PC-9 (cell line): ENCODE measurements around the gene NASP. TPM values are rescaled to one million over a fixed set of nuclear protein-coding genes. Genes with fewer than 3 reads are reported as not detected.

Source experiments
- BruUV-seq: library from RNA; stranded (reverse); fragments of 400-500 nt; replicated peaks from 2 replicates; lab custom pipeline; 2021; lab: Mats Ljungman, UMichigan
- CTCF ChIA-PET: fragments of 300-600 bp; sonication (Branson Sonifier 250); formaldehyde crosslinking; loops from one replicate; lab custom pipeline; 2022; ENCODE audit warnings: antibody characterized with exemption; lab: Charles Lee
- POLR2A ChIA-PET: fragments of 300-600 bp; sonication (Branson Sonifier 250); formaldehyde crosslinking; loops from one replicate; lab custom pipeline; 2022; ENCODE audit warnings: antibody characterized with exemption; ENCODE audit not compliant: unreplicated experiment; lab: Charles Lee
- DNase-seq, 2 experiments: peaks; one replicate each; pipeline versions ENCODE4 v3.0.0 to v3.0.0-alpha.2; 2015 to 2022; ENCODE audit warnings: mixed read lengths in 1 of 2
- H2AFZ ChIP-seq: fragments of 200-600 bp; sonication (generic); 2 replicates; pipeline ENCODE4 v1.8.1; 2017; ENCODE audit warnings: antibody characterized with exemption
- H3F3A ChIP-seq: fragments of 200-600 bp; sonication (generic); 2 replicates; pipeline ENCODE4 v1.8.1; 2017; ENCODE audit warnings: antibody characterized with exemption, mild to moderate bottlenecking, low read depth; ENCODE audit not compliant: insufficient read depth
- H3K27ac ChIP-seq: fragments of 200-600 bp; sonication (generic); 2 replicates; pipeline ENCODE4 v1.6.1; 2016; ENCODE audit warnings: mixed run types
- H3K27me3 ChIP-seq: fragments of 200-600 bp; sonication (generic); 2 replicates; pipeline ENCODE4 v1.6.1; 2016; ENCODE audit warnings: low read depth, mixed run types; ENCODE audit not compliant: insufficient read depth
- H3K36me3 ChIP-seq: fragments of 200-600 bp; sonication (generic); 2 replicates; pipeline ENCODE4 v1.6.1; 2016; ENCODE audit warnings: low read depth, mixed run types
- H3K4me1 ChIP-seq: fragments of 200-600 bp; sonication (generic); replicated peaks from 2 replicates; pipeline ENCODE4 v1.6.1; 2016; ENCODE audit warnings: mixed run types; ENCODE audit not compliant: insufficient read depth
- H3K4me2 ChIP-seq: fragments of 200-600 bp; sonication (generic); 2 replicates; pipeline ENCODE4 v1.6.1; 2017; ENCODE audit warnings: mixed run types
- H3K4me3 ChIP-seq: fragments of 200-600 bp; sonication (generic); 2 replicates; pipeline ENCODE4 v1.6.1; 2016; ENCODE audit warnings: mixed run types
- H3K79me2 ChIP-seq: fragments of 200-600 bp; sonication (generic); 2 replicates; pipeline ENCODE4 v1.6.1; 2017; ENCODE audit warnings: low read depth, mixed run types
- H3K9me2 ChIP-seq: fragments of 200-600 bp; sonication (generic); 2 replicates; pipeline ENCODE4 v1.8.1; 2017; ENCODE audit warnings: mild to moderate bottlenecking; ENCODE audit not compliant: insufficient read depth
- H3K9me3 ChIP-seq: fragments of 200-600 bp; sonication (generic); 2 replicates; pipeline ENCODE4 v1.8.1; 2016; ENCODE audit warnings: low read depth; ENCODE audit not compliant: insufficient read depth
- H4K20me1 ChIP-seq: fragments of 200-600 bp; sonication (generic); 2 replicates; pipeline ENCODE4 v1.8.1; 2017; ENCODE audit not compliant: insufficient read depth
- CTCF ChIP-seq: fragments of 200-600 bp; sonication (generic); conservative IDR thresholded peaks from 2 replicates; pipeline ENCODE4 v1.6.1; 2017; ENCODE audit warnings: mixed run types, antibody characterized with exemption, mild to moderate bottlenecking, moderate library complexity
- EZH2 ChIP-seq: fragments of 200-600 bp; sonication (generic); IDR thresholded peaks from 2 replicates; pipeline ENCODE4 v1.8.0; 2017; ENCODE audit warnings: antibody characterized with exemption, low read depth
- intact Hi-C: fragments of 100-400 bp; cut with micrococcal nuclease; formaldehyde crosslinking; loops from one replicate; pipeline ENCODE4 v1.10.0; 2022; ENCODE audit not compliant: unreplicated experiment
- total RNA-seq: library from RNA; stranded (reverse); gene quantifications from 2 replicates; pipeline ENCODE4 v1.2.3, GENCODE V29; 2021

The NASP gene
- total RNA-seq, 1 experiment from 2014 or later: 221 TPM

GRCh38 chr1:45654540-45655280 lies 70.9 kb downstream of the NASP start:
- Histone ChIP-seq H3F3A (no peaks in the 10 kb centered on the region; the same call in 1 of the 2 replicates), H3K9me3 (no peaks in the 10 kb centered on the region), H2AFZ (no peak overlapping the region), H3K4me1 (no peaks in the 10 kb centered on the region), H3K4me3 (no peak overlapping the region), H3K4me2 (no peak overlapping the region), H3K79me2 (0 out of 2 replicates have a peak, but pooled peaks cover 14% of the 10 kb centered on the region), H3K9me2 (no peaks in the 10 kb centered on the region), H3K36me3 (peaks cover 75% of the 10 kb centered on the region), H4K20me1 (peaks cover 14% of the 10 kb centered on the region; the same call in 1 of the 2 replicates), H3K27me3 (no peaks in the 10 kb centered on the region), H3K27ac (no peak overlapping the region)
- ChIA-PET POLR2A (interaction anchor here (0.6 kb wide), 1 partner anchor 40 kb away, joined by 3 read pairs; no protein-coding TSS in a partner anchor), CTCF (interaction anchor here (0.5 to 0.7 kb wide), 3 partner anchors 25 to 1209 kb away, joined by 3 to 7 read pairs (median 6); partner anchors contain the start of gene PLK3)
- DNase-seq: no peak
- no TSS peak for BruUV-seq
- intact Hi-C loops: loop anchor here (5.0 kb wide), 1 partner anchor 228 kb away; no protein-coding TSS in a partner anchor
- TF ChIP-seq CTCF (no peak), EZH2 (no peak)

GRCh38 chr1:45656573-45657226 lies 72.9 kb downstream of the NASP start:
- Histone ChIP-seq H4K20me1 (peaks cover 24% of the 10 kb centered on the region), H2AFZ (no peak overlapping the region), H3K9me3 (no peaks in the 10 kb centered on the region), H3K36me3 (peaks cover 63% of the 10 kb centered on the region), H3K4me3 (no peak overlapping the region), H3K27me3 (no peaks in the 10 kb centered on the region), H3K4me1 (no peaks in the 10 kb centered on the region), H3K9me2 (no peaks in the 10 kb centered on the region), H3K4me2 (no peak overlapping the region), H3K27ac (no peak overlapping the region), H3F3A (no peaks in the 10 kb centered on the region; the same call in 1 of the 2 replicates), H3K79me2 (peaks cover 12% of the 10 kb centered on the region; the same call in 1 of the 2 replicates)
- ChIA-PET CTCF (interaction anchor here (0.7 kb wide), 1 partner anchor 898 kb away, joined by 8 read pairs; no protein-coding TSS in a partner anchor), POLR2A (no interaction called here)
- no TSS peak for BruUV-seq
- TF ChIP-seq CTCF: no peak
- TF ChIP-seq EZH2: no peak
- intact Hi-C loops: no loop called here
- DNase-seq: no peak

- intact Hi-C loops: no loop called here
- Histone ChIP-seq H3K4me2 (no peak overlapping the region), H3K79me2 (peaks cover 27% of the 10 kb centered on the region), H3K4me3 (no peak overlapping the region), H3K27me3 (no peaks in the 10 kb centered on the region), H2AFZ (no peak overlapping the region), H3K9me2 (no peaks in the 10 kb centered on the region), H3F3A (no peaks in the 10 kb centered on the region; the same call in 1 of the 2 replicates), H3K27ac (no peak overlapping the region), H3K4me1 (no peaks in the 10 kb centered on the region), H3K9me3 (no peaks in the 10 kb centered on the region), H3K36me3 (peaks cover 60% of the 10 kb centered on the region), H4K20me1 (peaks cover 33% of the 10 kb centered on the region)
- DNase-seq: no peak
- POLR2A ChIA-PET: no interaction called here
- TF ChIP-seq CTCF (no peak), EZH2 (no peak)
- CTCF ChIA-PET: no interaction called here
- no TSS peak for BruUV-seq
Observed at GRCh38 chr1:45658171-45658570, 74.3 kb downstream of the NASP start.
